ENCODE results near the gene HGFAC. TPM values are rescaled to one million over a fixed set of nuclear protein-coding genes. Genes with fewer than 3 reads are reported as not detected.

The HGFAC gene
- total and polyA plus RNA-seq, 4 donors, result 0.24 to 2.6 (median 0.37) TPM

DNA sequence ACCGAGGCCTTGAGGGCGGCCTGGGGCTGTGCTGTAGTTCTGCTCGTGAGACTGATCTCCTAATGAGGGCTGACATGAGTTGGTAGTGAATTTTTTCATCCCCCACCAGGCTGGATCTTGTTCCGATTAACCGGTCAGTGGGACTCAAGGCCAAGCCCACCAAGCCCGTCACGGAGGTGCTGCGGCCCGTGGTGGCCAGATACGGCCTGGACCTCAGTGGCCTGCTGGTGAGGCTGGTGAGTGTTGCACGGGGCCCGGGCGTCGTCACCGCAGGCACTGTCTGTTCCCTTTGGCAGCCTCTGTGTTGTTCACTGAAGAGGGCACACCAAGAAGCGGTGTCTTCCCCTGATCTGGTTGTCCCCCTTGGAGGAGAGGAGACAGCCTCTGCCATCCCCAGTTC, 18.4 kb upstream of the HGFAC start:
- ATAC-seq (ENCODE audit: insufficient read depth, low FRiP score) (no peak), DNase-seq (no peak)
- TF ChIP-seq, protein P1, sequence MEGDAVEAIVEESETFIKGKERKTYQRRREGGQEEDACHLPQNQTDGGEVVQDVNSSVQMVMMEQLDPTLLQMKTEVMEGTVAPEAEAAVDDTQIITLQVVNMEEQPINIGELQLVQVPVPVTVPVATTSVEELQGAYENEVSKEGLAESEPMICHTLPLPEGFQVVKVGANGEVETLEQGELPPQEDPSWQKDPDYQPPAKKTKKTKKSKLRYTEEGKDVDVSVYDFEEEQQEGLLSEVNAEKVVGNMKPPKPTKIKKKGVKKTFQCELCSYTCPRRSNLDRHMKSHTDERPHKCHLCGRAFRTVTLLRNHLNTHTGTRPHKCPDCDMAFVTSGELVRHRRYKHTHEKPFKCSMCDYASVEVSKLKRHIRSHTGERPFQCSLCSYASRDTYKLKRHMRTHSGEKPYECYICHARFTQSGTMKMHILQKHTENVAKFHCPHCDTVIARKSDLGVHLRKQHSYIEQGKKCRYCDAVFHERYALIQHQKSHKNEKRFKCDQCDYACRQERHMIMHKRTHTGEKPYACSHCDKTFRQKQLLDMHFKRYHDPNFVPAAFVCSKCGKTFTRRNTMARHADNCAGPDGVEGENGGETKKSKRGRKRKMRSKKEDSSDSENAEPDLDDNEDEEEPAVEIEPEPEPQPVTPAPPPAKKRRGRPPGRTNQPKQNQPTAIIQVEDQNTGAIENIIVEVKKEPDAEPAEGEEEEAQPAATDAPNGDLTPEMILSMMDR (IDR thresholded peaks at IDR 0.05; ENCODE audit: control extremely low read depth, extremely low read depth), result no peak
- no peak overlapping the region for H3K4me3 ChIP-seq
- H3K4me1 ChIP-seq (ENCODE audit: control insufficient read depth in 5 of 5, insufficient read depth in 5 of 5, low read length in 5 of 5), result no peaks in the 10 kb centered on the region
- no peaks in the 10 kb centered on the region for H3K27me3 ChIP-seq (ENCODE audit: control insufficient read depth in 3 of 3, insufficient read depth in 3 of 3, low read length in 2 of 3)
- H3K9me3 ChIP-seq (ENCODE audit: control insufficient read depth in 4 of 4, insufficient read depth in 3 of 4, low read length in 3 of 4), result peaks cover 0 to 2% (median 0%) of the 10 kb centered on the region in 4 donors
- H3K36me3 ChIP-seq (ENCODE audit: control insufficient read depth in 4 of 4, insufficient read depth in 4 of 4, low read length in 4 of 4), result peaks cover 0 to 51% (median 21%) of the 10 kb centered on the region in 4 donors
- 96 to 97% methylated on average over 16 of the region's 16 CpGs for WGBS, 2 donors
- no peak overlapping the region for H3K9ac ChIP-seq (ENCODE audit: insufficient read depth in 1 of 2, low read length in 2 of 2)
- no peak overlapping the region for H3K27ac ChIP-seq (ENCODE audit: low read depth in 1 of 2, low read length in 1 of 2)

DNA sequence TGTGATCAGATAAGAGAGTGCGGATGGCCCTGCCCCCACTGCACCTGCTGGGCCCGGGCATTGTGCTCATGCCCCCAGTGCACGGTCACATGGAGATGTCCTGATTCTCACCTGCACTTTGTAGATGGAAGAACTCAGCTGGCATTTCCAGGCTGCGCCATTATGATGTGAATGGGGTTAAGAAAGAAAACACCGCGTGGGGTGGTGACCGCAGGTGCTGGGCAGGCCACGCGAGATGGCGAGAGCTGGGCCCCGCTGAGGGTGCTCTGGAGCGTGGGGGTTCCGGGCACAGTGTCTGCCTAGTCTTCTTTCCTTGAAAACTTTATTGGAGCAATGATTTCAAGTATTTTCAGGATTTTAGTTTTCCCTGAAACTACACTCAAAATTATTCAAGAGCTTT, 17.8 kb upstream of the HGFAC start:
- H3K36me3 ChIP-seq (ENCODE audit: control insufficient read depth in 4 of 4, insufficient read depth in 4 of 4, low read length in 4 of 4), result peaks cover 0 to 54% (median 19%) of the 10 kb centered on the region in 4 donors
- H3K4me1 ChIP-seq (ENCODE audit: control insufficient read depth in 5 of 5, insufficient read depth in 5 of 5, low read length in 5 of 5), result no peaks in the 10 kb centered on the region
- no peak overlapping the region for H3K4me3 ChIP-seq
- TF ChIP-seq, protein P1 (IDR thresholded peaks at IDR 0.05; ENCODE audit: control extremely low read depth, extremely low read depth), result no peak
- WGBS, 2 donors, result 92 to 94% methylated on average over 13 of the region's 13 CpGs
- H3K9me3 ChIP-seq (ENCODE audit: control insufficient read depth in 4 of 4, insufficient read depth in 3 of 4, low read length in 3 of 4), result peaks cover 0 to 2% (median 0%) of the 10 kb centered on the region in 4 donors
- no peak overlapping the region for H3K27ac ChIP-seq (ENCODE audit: low read depth in 1 of 2, low read length in 1 of 2)
- ATAC-seq (ENCODE audit: insufficient read depth, low FRiP score) (no peak), DNase-seq (no peak)
- no peak overlapping the region for H3K9ac ChIP-seq (ENCODE audit: insufficient read depth in 1 of 2, low read length in 2 of 2)
- no peaks in the 10 kb centered on the region for H3K27me3 ChIP-seq (ENCODE audit: control insufficient read depth in 3 of 3, insufficient read depth in 3 of 3, low read length in 2 of 3)

DNA sequence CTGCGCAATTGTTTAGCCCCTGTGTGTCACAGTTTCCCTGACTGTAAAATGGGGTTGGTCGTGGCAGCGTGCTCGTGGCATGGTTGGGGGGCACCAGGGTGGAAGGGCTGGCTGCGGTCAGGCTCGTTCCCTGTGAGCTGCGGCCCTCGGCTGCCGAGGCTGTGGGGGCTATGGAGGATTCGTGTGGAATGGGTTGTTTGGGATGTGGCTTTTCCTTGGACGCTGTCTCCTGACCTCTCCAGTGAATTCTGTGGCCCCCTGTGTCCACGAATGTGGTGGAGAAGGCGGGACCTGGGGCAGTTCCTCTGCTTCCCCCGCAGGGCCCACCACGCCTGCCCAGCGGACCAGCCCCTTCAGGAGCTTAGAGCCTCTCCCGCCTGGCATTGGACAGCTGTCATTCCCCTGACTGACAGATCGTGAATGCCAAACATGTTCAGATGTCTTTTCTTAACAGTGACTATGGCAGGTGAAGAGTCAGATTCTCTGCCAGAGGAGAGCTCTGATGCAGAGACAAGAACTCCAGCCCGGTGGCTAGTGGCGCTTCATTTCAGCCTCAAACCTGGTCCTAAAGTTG, 17.2 kb upstream of the HGFAC start:
- H3K9ac ChIP-seq (ENCODE audit: insufficient read depth in 1 of 2, low read length in 2 of 2), result no peak overlapping the region
- ATAC-seq (ENCODE audit: insufficient read depth, low FRiP score) (no peak), DNase-seq (no peak)
- H3K4me3 ChIP-seq, result no peak overlapping the region
- H3K36me3 ChIP-seq (ENCODE audit: control insufficient read depth in 4 of 4, insufficient read depth in 4 of 4, low read length in 4 of 4), result peaks cover 0 to 60% (median 20%) of the 10 kb centered on the region in 4 donors
- H3K9me3 ChIP-seq (ENCODE audit: control insufficient read depth in 4 of 4, insufficient read depth in 3 of 4, low read length in 3 of 4), result peaks cover 0 to 2% (median 0%) of the 10 kb centered on the region in 4 donors
- H3K27ac ChIP-seq (ENCODE audit: low read depth in 1 of 2, low read length in 1 of 2), result no peak overlapping the region
- H3K27me3 ChIP-seq (ENCODE audit: control insufficient read depth in 3 of 3, insufficient read depth in 3 of 3, low read length in 2 of 3), result no peaks in the 10 kb centered on the region
- WGBS, 2 donors, result 93 to 98% methylated on average over 20 of the region's 20 CpGs
- TF ChIP-seq, protein P1 (IDR thresholded peaks at IDR 0.05; ENCODE audit: control extremely low read depth, extremely low read depth), result no peak
- no peaks in the 10 kb centered on the region for H3K4me1 ChIP-seq (ENCODE audit: control insufficient read depth in 5 of 5, insufficient read depth in 5 of 5, low read length in 5 of 5)

All from lung (tissue), 12 donors.